ENCODE measurements around the gene TWF1. TPM values are rescaled to one million over a fixed set of nuclear protein-coding genes. Genes with fewer than 3 reads are reported as not detected.

The TWF1 gene
- total and polyA plus RNA-seq, 9 of the 15 experiments (the other 6 are each of a cell fraction or from before 2014, with no cell fraction given) = 10.3 to 29.4 (median 23.4) TPM

GRCh38 chr12:43805860-43806736 is at the start of gene TWF1 (continued):
- TF ChIP-seq RAD51 (IDR thresholded peaks at IDR 0.05; ENCODE audit: borderline replicate concordance, low read depth) (no peak), NEUROD1 (IDR thresholded peaks at IDR 0.05; ENCODE audit: borderline replicate concordance, low read depth, low read length, partially characterized antibody) (peak; percentile 18), MEF2A (IDR thresholded peaks at IDR 0.05; ENCODE audit: control insufficient read depth, low read depth, low read length) (no peak), RCOR1 (IDR thresholded peaks at IDR 0.05; ENCODE audit: borderline replicate concordance in 1 of 2, low read depth in 2 of 2, low read length in 2 of 2) (no peak), SETDB1 (IDR thresholded peaks at IDR 0.05; ENCODE audit: low read length) (no peak), ATF1 (CRISPR knock-in tag; IDR thresholded peaks at IDR 0.05) (no peak), ATF1 (tag; IDR thresholded peaks at IDR 0.05) (peak; percentile 97), HNRNPLL (IDR thresholded peaks at IDR 0.05; ENCODE audit: low read depth, low read length, poor library complexity, severe bottlenecking) (peak; percentile 51), MIER1 (IDR thresholded peaks at IDR 0.05; ENCODE audit: low read depth) (no peak), CLOCK (CRISPR knock-in tag; IDR thresholded peaks at IDR 0.05; ENCODE audit: borderline replicate concordance) (no peak), CREM (IDR thresholded peaks at IDR 0.05; ENCODE audit: low read depth) (peak; percentile 97), XRCC3 (IDR thresholded peaks at IDR 0.05) (no peak), TRIM24 (IDR thresholded peaks at IDR 0.05) (no peak), POLR2AphosphoS2 (IDR thresholded peaks at IDR 0.05; ENCODE audit: low read length) (no peak), ZBTB8A (IDR thresholded peaks at IDR 0.05; ENCODE audit: partially characterized antibody) (no peak), ZZZ3 (IDR thresholded peaks at IDR 0.05) (no peak), CHD4 (IDR thresholded peaks at IDR 0.05; ENCODE audit: insufficient read depth, insufficient replicate concordance, low read depth, low read length, poor library complexity, severe bottlenecking) (no peak), TSHZ1 (CRISPR knock-in tag; IDR thresholded peaks at IDR 0.05) (no peak), ZBTB26 (CRISPR knock-in tag; IDR thresholded peaks at IDR 0.05) (no peak), L3MBTL2 (IDR thresholded peaks at IDR 0.05) (peak; percentile 25; the same call in 1 of the 2 replicates), ILK (tag; IDR thresholded peaks at IDR 0.05; ENCODE audit: borderline replicate concordance, low read depth) (no peak)
